ENCODE results near the gene C5orf15. TPM values are rescaled to one million over a fixed set of nuclear protein-coding genes. Genes with fewer than 3 reads are reported as not detected.

Gene C5orf15
- total RNA-seq, 2 donors from 2014 or later = 29.3 to 30.6 TPM

DNA sequence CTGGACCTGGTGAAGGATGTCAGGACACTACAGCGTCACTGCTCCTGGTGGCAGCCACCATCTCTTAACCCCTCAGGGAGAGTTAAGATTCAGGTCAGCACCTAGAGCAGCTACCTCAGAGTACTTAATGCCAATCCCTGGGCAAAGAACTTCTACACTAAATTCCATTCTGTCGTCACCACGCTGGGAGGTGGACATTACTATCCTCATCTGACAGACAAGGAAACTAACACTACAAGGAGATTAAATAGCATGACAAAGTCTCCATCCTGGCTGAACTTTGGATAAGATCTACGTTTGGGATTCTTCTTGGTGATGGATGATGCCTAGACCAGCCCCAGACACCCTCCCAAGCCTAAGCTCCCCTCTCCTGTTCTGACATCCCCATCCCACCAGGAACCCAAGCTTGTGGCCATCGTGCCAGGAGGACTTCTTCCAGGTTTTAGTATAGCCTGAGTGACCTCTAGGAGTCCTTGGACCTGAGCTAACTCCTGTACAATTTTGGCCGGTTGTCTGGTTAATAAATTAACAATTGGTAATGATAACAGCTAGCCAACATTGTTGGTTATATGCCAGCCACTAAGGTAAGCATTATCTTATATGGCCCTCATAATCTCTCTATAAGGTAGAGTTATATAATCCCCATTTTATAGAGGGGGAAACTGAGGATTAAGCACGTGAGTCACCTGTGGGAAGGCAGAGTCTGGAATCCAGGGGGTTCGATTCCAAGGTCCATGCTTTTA, 54.8 kb downstream of the C5orf15 start:
- intact Hi-C loops (cut with DNase I, micrococcal nuclease) = no loop called here
- no peak for ATAC-seq
- no peak for DNase-seq

GRCh38 chr5:133912951-133913350, 55.5 kb downstream of the C5orf15 start:
- DNase-seq (no peak), ATAC-seq (no peak)
- intact Hi-C loops (cut with DNase I, micrococcal nuclease) = no loop called here

- no peak for ATAC-seq
- intact Hi-C loops (cut with DNase I, micrococcal nuclease) = no loop called here
- no peak for DNase-seq
Measured at GRCh38 chr5:133910571-133910970, 57.9 kb downstream of the C5orf15 start.

DNA sequence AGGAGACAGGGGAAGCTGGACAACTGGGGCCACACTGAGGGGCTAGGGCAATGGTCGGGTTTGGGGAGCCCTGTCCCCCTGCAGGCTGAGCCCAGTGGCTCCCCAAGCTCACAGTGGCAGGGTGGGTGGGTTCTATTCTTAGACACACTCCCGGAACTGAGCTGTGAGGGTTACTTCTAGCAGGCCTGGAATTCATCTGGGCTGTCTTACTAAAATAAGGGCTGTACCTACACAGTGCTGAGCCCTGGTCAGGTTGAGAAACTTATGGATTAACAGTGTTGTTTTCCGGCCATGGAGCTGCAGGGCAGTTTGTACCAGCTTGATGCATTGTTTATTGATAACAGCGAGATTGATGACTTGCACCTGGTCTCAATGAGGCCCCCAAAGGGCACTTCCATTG, 58.8 kb downstream of the C5orf15 start:
- no peak for DNase-seq
- ATAC-seq = no peak
- intact Hi-C loops (cut with DNase I, micrococcal nuclease) = no loop called here

GRCh38 chr5:133907075-133907474, 61.4 kb downstream of the C5orf15 start:
- intact Hi-C loops (cut with DNase I, micrococcal nuclease) = no loop called here
- DNase-seq = no peak
- no peak for ATAC-seq

DNA sequence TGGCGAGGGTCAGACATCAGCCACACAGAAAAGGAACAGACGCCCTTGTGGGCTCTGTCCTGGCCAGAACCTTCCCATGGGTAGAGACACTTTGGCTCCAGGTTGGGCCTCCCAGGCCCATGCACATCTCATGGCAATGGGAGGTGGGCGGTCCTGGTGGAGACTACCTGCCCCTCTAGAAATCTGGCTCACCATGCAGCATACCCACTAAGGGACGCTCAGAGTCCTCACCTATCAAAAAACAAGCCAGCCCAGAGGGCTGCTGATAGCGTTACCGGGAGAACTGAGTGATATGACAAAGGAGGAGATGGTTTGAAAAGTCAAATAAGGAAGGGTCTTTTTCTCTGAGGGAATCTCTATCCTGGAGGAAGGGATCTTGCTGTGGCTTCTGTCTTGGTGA, 62.1 kb downstream of the C5orf15 start:
- intact Hi-C loops (cut with DNase I, micrococcal nuclease) = no loop called here
- no peak for DNase-seq
- ATAC-seq = no peak

Other genes with a start within 250 kb of the C5orf15 start
- gene VDAC1, start 36.4 kb upstream of the C5orf15 start, total RNA-seq = 100 to 1,000 TPM; 229 to 263 TPM
- 1 to 10 TPM; 3.0 to 6.0 TPM for gene TCF7, start 146.1 kb upstream of the C5orf15 start, total RNA-seq
- gene SKP1, start 208.3 kb upstream of the C5orf15 start, total RNA-seq = 100 to 1,000 TPM; 242 to 273 TPM